VCaP (cell line): ENCODE data around the gene NAA50.

Source experiments
- H3K27ac ChIP-seq: fragments of 450-650 bp; 2 replicates; pipeline ENCODE4 v1.5.1; 2017
- TF ChIP-seq, protein P1 (sequence below): fragments of 450-650 bp; conservative IDR thresholded peaks from 2 replicates; pipeline ENCODE4 v1.5.1; 2017; ENCODE audit warnings: mild to moderate bottlenecking, moderate library complexity

The NAA50 gene

DNA sequence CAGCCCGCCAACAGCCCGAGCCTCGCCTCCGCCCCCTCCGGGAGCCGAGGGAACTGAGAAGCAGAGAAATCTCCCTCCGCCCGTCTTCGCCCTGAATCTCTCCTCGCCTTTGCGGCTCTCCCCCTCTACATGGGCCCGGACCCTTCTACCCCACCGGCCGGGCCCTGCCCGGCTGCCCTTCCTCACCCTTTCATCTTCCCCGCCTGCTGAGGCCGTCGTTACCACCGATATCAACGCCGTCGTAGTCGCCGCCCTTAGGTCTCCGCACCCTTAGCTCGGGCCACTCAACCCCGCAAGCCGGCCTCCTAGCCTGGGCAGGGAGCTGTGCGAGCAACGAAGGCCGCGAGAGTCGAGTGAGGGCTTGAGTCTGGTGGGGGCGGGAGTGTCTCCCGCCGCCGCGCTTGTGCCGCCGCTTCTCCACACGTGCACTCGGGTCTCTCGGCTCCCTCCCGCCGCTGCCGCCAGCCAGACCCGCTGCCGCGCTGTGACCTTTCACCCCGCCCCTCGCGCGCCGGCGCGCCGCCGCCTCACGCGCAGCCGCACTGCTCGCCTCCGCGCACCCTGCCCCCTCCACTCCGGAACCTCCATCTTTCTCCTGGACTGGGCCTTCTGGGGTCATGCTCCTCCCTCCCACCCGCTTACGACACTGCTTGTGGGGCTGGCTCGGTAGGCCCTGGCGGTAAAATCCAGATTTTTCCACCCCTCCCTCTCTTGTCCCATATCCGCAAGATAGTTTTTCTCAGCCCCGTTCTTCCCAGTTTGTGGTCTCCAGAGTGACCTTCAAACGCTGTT, at the start of gene NAA50:
Gene NAA50 (minus strand): TSS at position 494 of the 792 bp plus-strand sequence. CDS start 300 bp downstream, at position 194.
- peak within 1 kb of the TSS; percentile 98 for H3K27ac ChIP-seq
- TF ChIP-seq, protein P1, sequence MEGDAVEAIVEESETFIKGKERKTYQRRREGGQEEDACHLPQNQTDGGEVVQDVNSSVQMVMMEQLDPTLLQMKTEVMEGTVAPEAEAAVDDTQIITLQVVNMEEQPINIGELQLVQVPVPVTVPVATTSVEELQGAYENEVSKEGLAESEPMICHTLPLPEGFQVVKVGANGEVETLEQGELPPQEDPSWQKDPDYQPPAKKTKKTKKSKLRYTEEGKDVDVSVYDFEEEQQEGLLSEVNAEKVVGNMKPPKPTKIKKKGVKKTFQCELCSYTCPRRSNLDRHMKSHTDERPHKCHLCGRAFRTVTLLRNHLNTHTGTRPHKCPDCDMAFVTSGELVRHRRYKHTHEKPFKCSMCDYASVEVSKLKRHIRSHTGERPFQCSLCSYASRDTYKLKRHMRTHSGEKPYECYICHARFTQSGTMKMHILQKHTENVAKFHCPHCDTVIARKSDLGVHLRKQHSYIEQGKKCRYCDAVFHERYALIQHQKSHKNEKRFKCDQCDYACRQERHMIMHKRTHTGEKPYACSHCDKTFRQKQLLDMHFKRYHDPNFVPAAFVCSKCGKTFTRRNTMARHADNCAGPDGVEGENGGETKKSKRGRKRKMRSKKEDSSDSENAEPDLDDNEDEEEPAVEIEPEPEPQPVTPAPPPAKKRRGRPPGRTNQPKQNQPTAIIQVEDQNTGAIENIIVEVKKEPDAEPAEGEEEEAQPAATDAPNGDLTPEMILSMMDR = no peak

DNA sequence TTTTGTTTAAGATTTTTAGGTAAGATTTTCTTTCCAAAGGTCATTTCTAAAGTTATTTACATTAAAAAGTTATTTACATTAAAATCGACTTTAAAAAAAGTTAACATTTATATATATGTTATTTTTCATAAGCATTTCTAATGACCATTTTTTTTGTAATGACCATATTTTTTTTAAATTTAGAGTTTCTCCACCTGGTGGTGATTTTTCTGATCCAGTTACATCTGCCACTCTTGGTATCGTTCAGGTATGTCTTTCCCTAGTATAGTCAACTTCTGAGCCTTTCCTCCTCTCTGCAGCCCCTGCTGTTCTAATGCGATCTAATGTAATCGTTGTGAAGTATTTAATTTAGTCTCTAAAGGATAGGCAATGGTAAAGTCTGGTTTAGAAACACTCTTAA, 49.6 kb upstream of the NAA50 start:
- TF ChIP-seq, protein P1 = no peak; the same call in 1 of the 2 replicates
- no peak overlapping the region for H3K27ac ChIP-seq

DNA sequence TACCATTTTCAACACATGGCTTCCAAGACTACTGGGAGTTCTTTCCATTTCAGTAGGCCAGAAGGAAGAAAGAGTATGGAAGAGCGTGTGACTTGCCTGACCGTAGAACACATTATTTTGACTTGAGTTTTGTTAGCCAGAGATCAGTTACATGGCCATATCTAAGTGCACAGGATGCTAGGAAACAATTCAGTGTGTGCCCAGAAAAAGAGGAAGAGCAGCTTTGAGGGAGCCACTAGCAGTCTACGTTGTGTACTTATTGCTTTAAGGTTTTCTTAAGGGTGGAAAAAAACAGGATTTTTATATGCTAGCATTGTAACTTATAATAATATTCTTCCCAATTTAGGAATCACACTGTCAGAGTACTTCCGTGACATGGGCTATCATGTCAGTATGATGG, 48.5 kb upstream of the NAA50 start:
- TF ChIP-seq, protein P1 = no peak
- no peak overlapping the region for H3K27ac ChIP-seq

DNA sequence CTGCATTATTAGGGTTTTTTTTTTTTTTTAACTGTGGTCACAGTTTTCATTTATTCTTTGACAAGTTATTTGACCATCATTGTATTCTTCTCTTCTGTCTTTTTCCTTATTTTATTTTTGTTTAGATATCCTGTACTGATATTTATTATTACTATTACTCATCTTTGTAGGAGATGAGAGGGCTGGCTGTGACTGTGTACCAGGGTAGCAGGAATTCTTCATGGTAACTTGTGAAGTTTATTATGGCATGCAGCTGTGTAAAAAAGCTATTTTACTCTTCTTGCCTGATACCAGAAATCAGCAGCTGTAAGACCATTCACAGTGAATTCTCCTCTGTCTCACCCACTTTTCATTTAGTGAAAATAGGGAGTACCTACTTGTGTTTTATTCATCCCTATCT, 45.3 kb upstream of the NAA50 start:
- peak overlapping the region; percentile 10; the same call in 1 of the 2 replicates for H3K27ac ChIP-seq
- TF ChIP-seq, protein P1 = no peak

DNA sequence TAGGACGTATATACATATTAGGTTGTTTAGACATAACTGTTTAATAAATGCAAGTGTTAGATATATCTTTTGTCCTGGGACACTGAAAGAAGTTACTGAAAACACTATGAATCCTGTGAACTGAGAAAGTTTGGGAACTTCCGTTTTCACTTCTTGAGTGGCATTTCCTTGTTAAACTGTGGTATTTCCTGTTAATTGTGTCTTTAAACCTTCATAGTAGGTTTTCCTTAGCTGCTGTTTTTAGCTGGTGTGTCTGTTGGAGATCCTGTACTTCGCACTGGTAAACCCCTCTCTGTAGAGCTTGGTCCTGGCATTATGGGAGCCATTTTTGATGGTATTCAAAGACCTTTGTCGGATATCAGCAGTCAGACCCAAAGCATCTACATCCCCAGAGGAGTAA, 37.9 kb upstream of the NAA50 start:
- TF ChIP-seq, protein P1 = no peak
- no peak overlapping the region for H3K27ac ChIP-seq

DNA sequence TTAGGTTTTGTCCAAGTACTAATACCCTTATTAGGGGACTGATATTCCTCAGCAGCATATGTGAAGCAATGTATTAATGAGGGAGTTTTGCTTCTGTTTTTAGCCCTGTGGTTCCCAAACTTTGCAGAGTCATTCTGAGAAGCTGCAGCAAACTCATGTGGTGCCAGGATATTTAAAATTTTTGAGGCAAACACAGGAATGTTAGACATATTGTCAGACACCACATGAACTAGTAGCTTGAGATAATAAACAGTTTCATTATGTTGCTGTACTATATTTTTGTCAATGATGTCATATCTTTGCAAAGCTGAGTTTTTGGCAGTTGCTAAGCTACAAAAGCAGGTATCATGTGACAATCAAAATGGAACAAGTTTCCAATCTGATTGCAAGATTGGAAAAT, 37.4 kb upstream of the NAA50 start:
- TF ChIP-seq, protein P1 = no peak
- no peak overlapping the region for H3K27ac ChIP-seq

DNA sequence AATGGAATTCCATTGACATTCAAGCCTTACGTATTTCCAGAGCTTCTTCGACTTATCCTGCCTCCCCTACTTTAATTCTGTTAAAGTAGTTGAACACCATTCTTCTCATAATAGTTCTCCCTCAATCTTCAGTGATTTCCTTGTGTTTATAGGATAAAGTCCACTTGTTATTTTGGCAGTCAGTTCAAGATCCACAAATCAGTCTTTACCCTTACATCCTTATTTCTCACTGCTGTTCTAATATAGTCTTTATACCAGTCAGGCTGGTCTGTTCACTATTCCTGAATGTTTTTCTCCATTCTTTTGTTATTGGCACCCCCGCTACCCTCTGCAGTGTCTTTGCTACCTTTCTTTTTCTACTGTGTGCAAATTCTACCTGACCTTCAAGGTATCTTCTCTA, 30.5 kb upstream of the NAA50 start:
- TF ChIP-seq, protein P1 = no peak
- no peak overlapping the region for H3K27ac ChIP-seq
